HuH-7 (cell line): ENCODE results near the gene STX3.
"Not testable (repeated sequence)": the region's sequence is repeated elsewhere in the genome, so short reads cannot be mapped to it uniquely, and the experiment has no call there.

Experiments
- DNase-seq: peaks from one replicate; pipeline ENCODE4 v3.0.0; 2011; ENCODE audit warnings: low spot score

Gene STX3

DNA sequence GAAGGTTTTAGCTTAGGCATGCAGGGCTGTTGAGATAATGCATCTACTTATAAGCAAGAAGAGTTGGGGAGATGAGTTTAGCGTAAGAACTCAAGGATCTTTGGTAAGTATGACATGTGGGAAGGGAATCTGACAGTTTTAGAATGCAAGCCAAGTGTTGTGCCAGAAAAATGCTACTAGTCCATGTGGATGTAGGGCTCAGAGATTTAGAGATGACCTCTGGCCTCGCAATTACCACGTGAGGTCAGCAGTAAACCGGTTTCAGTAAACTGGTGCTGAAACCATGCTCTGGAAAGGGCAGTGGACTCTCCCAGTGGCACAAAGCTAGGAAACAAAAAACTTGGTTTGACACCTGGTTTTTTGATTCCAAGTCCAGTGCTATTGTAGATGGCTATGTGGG, 36.5 kb downstream of the STX3 start:
- DNase-seq = no peak

DNA sequence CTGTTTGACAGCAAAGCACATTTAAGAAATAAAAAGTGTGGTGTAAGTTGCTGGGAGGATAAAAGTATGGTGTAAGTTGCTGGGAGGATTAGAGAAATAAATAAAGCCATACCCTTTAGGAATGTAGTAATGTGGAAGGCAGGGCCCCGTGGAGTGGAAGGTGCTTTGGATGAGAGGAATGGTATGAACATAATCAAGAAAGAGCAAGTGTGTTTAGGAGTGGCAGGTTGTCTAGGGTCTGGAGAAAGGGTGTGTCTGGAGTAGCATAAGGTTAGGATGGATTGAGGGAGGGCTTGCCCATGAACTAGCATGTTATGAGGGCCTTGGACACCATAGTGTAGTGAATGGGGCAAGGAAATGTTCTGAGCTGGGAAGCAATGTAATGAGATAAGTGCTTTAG, 37.3 kb downstream of the STX3 start:
- no peak for DNase-seq

DNA sequence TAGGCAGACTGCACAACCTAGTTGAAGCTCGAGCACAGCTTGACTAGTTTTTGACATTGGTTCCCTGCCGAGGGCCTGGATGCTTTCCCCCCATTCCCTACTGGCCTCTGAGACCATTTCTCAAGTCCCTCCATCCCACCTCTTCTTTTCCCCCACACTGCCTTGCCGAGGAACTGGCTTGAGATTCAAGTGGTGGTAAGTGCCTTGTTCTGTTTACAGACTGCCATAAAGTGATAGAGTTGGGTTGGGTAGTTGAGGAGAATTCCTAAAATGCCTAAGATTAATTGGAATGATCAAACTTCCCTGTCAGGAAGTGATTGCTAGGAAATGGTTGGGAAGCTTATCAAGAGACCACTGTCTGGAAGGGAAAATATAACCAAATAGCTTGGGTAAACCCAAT, 39.2 kb downstream of the STX3 start:
- no peak for DNase-seq

DNA sequence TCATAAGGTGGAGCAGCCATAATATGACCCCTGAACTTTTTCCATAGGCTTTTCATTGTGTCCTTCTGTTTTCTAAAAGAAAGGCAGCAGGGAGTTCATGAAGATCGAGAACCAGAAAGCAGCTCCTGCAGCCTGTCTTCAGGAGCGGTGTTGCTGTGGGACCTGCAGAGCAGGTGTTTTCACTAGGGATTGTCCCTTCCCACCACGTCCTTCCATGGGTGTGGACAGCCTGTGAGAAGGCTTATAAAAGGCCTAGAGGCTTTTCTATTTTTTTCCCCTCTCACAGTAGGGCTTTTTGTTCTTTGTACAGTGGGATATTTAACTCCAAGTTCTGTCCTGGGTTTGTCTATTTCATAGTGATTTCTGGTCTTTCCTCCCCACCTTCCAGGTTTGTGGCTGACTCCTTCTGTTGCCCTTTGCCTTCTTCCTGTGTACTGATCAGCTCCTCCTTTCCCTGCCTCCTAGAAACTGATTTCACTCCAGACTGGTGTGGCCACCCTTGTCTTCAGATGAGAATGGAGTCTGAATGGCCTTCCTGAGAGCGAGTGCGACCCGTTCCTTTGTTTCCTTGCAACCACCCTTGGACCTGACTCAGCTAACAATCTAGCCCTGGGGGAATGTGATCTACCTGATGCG, 45.3 kb downstream of the STX3 start:
- DNase-seq = no peak

DNA sequence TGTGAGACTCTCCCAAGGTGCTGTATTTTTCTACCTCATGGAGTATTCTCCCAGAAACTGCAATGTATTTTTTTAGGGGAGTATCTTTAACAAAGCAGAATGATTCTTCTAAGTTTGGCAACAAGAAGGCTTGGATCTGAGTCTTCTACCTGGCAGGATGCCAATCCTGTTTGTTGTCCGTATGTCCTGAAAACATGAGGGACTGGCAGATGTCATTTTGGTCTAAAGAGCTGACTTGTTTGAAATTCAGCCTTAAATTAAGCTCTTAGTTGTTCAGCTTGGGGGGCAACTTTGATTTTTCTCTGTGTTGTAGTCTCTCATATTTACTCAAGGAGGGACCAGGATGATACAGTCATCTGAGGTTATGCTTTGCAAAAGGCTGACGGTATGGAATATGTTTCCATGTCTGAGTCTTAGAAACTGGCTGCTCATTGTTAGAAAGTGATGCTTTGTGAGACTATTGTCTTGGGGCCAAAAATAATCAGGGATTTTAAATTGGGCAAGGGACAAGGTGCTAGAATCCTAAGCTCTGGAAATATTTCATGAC, 46.1 kb downstream of the STX3 start:
- no peak for DNase-seq

DNA sequence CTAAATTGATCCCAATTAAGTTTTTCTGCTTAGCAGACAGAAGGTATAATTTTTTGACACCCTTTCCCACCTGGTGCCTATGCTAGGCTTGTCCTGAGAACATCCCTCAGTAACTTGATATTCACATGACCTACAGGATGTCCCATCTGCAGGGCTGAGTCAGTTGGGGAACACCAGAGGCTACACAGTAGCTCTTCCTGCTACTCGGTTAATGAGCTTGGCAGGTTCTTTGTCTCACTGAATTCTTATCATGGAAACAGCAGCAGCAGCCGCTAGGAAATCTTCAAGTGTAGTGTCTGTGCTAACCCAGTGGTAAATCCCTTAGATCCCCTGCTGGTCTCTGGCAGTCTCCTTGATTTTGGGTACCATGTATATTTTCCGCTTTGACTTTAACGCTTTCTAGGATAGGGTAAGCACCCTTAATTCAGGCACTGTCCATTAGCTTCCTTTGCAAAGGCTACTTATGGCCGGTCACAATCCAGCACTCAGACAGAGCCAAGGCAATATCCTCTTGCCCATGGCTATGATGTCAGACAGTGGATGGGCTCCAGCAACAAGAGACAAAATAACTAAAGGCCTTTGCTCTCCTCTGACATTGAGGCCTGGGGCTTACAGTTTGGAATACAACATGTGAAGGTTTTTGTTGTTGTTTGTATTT, 46.9 kb downstream of the STX3 start:
- DNase-seq = no peak

DNA sequence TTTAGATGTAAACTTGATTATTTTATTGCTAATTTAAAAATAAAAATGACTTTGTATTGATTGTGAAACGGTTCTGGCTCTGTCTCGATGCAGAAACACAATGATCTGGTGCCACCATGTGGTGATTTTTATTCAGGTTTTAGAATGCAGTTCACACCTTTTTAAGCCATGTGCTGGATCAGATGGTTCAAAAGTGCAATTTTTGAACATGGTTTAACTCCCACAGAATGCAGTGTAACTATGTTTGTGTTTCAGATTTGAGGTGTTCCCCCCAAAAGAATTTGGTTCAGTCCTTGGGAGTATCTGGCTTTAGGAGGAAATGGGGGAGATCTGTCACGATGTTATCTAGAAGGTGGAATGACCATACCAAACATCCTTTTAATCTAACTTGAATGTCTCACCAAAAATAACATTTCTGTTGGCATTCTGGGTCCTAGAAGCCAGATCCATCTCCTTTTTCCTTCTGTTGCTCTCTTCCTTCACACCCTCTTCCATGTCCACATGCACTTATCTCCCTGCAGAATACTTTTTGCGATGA, 47.5 kb downstream of the STX3 start:
- DNase-seq = peak; percentile 36

DNA sequence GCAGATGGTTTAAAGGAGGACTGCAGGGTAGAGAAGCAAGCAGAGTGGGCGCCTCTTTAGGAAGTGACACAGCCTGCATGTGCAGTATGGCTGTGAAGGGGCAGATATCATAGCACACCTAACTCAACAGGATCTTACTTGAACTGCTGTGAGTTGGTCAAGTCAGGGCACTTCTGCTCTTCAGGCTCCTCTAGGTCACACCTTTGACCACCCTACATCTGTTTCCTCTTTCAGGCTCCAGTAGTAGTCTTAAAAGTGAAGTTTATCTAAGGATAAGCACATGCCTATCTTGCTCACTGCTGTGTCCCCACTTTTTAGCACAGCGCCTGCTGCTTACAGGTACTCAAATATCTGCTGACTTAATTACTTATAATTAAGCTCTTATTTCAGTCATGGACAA, 48.9 kb downstream of the STX3 start:
- no peak for DNase-seq

DNA sequence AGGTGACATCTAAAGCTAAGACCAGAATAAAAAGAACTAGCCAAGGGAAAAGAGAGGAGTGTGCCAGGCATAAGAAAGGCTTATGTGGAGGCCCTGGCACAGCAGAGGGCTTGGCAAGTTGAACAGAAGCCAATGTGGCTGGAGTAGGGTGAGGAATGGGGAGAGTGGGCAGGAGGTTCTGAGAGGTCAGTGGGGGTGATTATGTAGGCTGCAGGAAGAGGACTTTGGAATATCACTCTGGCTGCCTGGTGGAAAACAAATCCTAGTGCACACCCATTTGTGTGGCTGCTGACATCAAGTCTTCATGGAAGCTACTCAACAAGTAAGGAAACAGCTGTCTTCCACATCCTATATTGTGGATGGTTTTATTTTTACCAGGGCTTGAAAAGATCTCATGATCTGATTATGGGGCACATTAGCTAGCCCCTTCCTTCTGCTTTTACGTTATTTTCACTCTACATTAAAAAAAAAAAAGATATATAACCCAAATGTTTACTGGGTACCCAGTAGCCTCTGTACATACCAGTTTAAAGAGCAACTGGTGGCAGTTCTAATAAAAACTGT, 52.0 kb downstream of the STX3 start:
- no peak for DNase-seq

DNA sequence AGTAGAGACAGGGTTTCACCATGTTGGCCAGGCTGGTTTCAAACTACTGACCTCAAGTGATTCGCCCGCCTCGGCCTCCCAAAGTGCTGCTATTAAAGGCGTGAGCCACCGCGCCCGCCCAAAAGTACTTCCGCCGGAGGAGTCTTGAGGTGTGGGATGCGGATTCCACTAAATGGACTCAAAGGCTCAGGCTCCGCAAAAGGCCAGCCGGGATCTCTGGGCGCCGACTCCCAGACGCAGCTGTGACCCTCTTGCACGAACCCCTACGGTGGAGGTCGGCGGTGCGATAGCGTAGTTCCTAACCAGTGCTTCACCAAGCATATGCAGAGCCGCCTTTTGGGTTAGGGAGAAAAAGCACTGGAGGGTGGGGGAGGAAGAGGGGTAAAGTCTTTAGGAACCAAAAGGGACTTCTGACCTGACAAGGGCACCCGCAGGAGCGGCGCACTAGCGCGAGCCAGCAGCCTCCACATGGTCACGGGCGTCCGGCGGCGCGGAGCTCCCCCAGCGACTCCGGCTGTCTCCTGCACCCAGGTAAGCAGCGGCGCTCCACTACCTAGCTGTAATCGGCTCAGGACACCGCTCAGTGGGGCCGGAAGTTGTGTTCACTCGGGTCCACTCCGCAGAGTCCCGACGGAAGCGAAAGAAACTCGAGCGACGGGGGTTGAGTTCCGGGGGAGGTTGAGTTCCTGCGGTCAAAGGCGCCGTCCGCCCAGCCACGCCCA, 55.2 kb downstream of the STX3 start, which contains the start of gene MRPL16:
MRPL16 (minus strand) TSS at position 590 of the 722 bp plus-strand sequence; CDS start at position 470, 120 bp downstream.
- DNase-seq = peak; percentile 84

DNA sequence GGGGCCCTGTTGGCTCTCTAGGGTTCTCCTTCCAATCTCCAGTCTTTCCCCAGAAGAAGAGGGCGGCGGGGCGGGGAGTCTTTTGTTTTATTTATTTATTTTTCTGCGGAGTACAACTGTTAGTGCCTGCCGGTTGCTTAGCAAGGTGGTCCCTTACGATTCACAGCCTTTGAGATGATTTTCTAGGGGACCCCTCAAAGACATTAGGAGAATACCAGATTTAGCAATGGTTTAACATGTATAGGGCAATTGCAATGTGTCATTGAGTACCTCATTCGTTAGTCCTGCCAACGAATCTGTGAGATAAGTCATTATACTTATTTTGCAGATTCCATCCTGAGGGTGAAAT, 55.7 kb downstream of the STX3 start:
- no peak for DNase-seq

DNA sequence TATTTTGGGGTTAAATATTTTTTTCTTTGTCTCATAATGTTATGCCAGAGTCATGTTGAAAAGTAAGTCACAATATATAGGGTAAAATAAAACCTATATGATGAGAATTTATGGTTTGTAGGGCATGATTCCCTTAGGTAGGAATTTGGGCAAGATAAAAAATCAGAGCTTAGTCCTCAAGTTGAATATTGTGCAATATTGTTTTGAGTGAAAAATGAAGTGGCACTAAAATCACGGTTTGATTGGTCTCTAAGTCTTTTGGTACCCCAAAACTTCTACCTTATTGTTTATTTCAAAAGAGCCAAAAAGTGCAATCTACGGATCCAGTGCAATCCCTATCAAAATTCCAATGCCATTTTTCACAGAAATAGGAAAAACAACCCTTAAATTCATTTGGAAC, 57.0 kb downstream of the STX3 start:
- DNase-seq = no peak

DNA sequence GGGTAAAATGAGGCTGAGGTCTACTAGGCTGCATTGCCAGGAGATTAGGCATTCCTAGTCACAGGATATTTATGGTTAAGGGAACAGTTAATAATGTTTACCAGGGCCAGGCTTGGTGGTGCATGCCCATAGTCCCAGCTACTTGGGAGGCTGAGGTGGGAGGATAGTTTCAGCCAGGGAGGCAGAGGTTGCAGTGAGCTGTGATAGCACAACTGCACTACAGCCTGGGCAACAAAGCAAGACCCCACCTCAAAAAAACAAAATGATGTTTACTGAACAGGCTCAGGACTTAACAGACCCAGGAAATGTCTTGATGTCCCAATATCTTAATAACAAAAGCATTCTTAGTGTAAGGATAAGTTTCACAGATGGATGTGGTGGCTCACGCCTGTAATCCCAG, 58.2 kb downstream of the STX3 start:
- DNase-seq = no peak

DNA sequence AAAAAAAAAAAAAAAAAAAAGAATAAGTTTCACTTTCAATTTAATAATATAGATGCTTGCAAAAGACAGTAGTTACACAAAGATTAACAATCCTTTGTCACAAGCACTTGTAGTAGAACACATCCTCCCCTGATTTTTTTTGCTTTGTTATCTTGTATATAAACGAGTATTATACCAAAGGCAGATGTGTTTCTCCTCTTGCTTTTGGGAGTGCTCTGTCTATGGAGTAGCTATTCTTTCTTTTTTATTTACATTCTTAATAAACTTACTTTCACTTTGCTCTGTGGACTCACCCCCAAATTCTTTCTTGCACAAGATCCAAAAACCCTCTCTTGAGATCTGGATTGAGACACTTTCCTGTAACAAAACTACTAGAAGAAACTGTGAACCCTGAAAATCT, 58.8 kb downstream of the STX3 start:
- no peak for DNase-seq

DNA sequence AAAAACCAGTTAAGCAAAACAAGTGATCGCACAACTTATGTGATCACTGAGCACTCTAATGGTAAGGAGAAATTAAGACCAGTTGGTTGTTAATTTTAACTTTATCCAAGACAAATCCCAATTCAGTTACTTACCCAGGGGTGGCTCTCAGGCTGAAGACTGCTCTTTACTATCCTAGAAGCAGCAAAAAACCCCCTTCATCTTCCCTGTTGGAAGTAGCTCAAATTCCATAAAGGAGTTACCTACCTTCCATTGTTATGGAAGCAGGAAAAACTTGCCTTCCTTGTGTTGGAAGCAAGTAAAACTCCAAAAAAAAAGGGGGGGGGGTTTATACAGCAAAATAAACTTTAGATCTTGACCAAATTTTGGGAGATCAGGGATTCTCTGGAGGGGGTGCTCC, 60.6 kb downstream of the STX3 start:
- no peak for DNase-seq

DNA sequence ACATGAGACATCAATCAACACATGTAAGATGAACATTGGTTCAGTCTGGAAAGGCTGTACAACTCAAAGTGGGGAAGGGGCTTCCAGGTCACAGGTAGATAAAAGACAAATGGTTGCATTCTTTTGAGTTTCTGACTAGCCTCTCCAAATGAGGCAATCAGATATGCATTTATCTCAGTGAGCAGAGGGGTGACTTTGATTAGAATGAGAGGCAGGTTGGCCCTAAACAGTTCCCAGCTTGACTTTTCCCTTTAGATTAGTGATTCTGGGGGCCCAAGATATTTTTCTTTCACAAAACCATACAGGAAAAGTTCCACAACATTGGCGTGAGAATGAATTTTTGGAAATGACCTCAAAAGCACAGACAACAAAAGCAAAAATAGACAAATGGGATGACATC, 61.3 kb downstream of the STX3 start:
- not testable (repeated sequence) for DNase-seq

DNA sequence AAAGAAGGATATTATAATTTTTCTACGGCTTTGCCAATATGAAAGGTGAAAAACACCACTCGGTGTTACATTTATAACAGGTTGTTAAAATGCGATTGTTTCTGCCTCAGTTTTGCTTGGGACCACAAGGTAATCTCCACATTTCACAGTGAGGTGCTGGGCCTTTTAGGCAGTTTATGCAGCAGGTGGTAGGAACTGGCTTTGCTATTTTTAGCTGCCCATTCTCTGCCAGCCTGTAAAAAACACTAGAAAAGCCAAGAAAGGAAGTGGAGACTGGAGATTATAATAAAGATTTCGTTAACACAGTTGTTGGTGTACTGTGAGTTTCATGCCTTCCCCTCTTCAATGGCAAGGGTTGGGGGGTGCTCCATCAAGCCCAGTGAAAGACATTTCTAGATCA, 63.4 kb downstream of the STX3 start:
- DNase-seq = no peak

DNA sequence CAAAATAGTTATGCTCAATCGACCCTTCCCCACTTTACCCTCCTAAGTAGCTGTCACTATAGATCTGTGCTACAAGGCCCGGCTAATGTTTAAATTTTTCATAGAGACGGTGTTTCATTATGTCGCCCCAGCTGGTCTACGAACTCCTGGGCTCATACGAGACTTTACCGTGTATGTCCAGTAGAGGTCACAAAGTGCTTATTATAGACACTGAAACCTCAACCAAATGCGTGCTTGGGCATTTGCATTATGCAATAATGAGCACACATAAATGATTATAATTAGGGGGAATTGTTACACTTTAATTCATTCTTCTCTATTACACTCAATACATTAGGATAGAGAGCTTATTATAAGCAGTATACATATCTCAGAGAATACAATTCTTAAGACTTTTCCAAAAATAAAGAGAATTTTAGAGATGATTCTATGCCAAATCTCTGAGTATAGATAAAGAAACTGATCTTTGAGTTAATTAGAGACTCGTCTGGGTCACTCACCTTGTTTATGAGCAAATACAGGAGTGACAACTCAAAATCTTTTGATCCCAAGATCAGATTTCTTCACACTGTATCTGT, 67.9 kb downstream of the STX3 start:
- DNase-seq = peak; percentile 37

DNA sequence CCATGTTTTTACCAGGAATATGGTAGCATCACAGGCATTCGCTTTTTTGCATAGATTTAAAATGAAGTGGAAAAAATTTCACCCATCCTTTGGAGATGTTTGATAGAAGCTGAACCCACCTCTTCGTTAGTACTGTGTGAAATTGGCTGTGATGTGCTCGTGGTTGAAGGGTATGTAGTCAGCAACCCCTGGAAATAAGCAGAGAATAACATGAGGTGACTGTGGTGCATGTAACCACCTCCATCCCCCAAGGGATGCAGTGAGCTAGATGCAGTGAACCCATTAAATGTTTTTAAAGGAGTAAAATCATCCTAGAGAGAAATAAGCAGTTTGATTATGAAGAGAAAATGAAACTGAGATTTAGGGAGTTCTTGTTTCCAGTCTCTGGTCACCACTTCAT, 74.2 kb downstream of the STX3 start:
- DNase-seq = no peak

DNA sequence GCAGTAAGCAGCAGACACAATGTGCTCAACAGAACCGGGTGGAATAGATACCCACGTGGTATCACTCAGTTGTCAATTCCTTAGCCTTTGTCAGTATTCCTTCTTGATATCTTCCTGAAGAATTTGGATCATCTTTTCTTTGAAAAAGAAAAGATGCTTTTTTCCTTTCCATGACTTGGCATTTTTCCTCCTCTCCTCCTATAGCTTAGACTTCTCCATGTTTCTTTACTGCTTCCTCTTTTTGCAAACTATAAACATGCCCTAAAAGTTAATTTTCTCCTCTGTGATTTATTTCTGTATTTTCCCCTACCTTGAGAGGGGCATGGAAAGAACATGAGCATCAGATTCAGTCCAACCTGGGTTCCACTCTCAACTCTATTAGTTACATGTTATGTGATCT, 78.4 kb downstream of the STX3 start:
- DNase-seq = no peak

DNA sequence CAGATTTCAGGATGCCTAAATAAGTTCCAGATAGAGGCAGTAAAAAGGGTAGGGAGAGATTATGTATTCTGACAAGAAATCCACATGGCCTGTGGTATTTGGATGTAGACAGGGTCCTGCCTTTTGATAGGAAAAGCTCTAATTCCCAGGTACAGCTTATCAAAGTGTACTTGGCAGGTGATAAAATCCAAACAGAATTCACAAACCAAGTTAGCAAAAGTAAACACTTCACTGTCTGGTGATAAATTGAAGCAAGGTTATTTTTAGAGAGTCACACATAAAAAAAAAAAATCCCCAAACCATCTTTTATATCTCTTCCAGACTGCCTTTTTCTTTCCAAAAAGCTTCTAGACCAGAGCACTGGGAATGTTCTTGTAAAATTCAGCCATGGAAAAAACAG, 84.4 kb downstream of the STX3 start:
- no peak for DNase-seq

DNA sequence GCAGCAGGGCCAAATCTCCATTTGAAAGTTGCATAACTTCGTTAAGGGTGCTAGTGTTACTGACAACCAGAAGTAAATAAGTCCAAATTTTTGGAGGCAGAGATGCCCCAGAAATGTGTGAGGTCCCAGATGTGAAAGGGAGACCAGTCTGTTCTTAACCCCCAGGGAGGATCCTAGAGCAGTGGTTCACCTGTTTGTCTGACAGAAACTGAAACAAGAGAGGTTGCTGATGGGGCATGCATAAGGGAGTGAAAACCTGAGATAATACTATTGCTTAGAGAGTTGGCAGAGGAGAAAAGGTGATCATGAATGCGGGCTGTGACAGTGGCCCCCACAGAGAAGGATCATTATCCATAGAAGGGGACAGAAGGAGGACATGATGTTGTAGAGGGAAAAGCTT, 86.3 kb downstream of the STX3 start:
- no peak for DNase-seq
